A549 treated with AZD9567 at 1 μM for 4 hours (cell line): Measurements from ENCODE around the gene IQCE. TPM values are rescaled to one million over a fixed set of nuclear protein-coding genes. Genes with fewer than 3 reads are reported as not detected.

Source experiments
- total RNA-seq: library from RNA; stranded (reverse); fragments of 200-300 nt; extraction: Qiagen RNA extraction; gene quantifications from 5 replicates; pipeline ENCODE4 v1.2.3, GENCODE V29; 2022; ENCODE audit not compliant: insufficient read depth

IQCE gene
- 8.0 to 12.9 TPM (median 12.4 TPM) in 5 replicates for total RNA-seq

GRCh38 chr7:2558629-2559282, at the start of gene IQCE:
Gene IQCE, plus strand, starts transcription at chr7:2558979. Its CDS starts 203 bp downstream, at chr7:2559182.

GRCh38 chr7:2519119-2519930, 39.5 kb upstream of the IQCE start, which contains the start of gene LFNG:
Gene LFNG, plus strand, starts transcription at chr7:2519774. Its CDS starts 88 bp downstream, at chr7:2519862.

GRCh38 chr7:2555121-2556052, 3.4 kb upstream of the IQCE start, which contains the start of gene BRAT1:
Gene BRAT1, minus strand, starts transcription at chr7:2555524. Its CDS starts 1,093 bp downstream, at chr7:2554431.

GRCh38 chr7:2631946-2632732, 73.4 kb downstream of the IQCE start, which contains the start of gene TTYH3:
Gene TTYH3, plus strand, starts transcription at chr7:2631986. Its CDS starts 170 bp downstream, at chr7:2632156.

Other genes starting within 250 kb of the IQCE start
- gene SNX8, start 244.5 kb upstream of the IQCE start, total RNA-seq, result 58.5 to 109 TPM (median 91.3 TPM) in 5 replicates
- gene EIF3B, start 204.2 kb upstream of the IQCE start, total RNA-seq, result 224 to 263 TPM (median 229 TPM) in 5 replicates
- gene CHST12, start 155.4 kb upstream of the IQCE start, total RNA-seq, result 11.0 to 16.1 TPM (median 14.2 TPM) in 5 replicates
- gene GRIFIN, start 82.6 kb upstream of the IQCE start, total RNA-seq, result not detected in 5 replicates
- 6.3 to 17.6 TPM (median 16.3 TPM) in 5 replicates for gene LFNG, start 39.2 kb upstream of the IQCE start, total RNA-seq
- 30.2 to 38.8 TPM (median 36.9 TPM) in 5 replicates for gene BRAT1, start 3.5 kb upstream of the IQCE start, total RNA-seq
- gene TTYH3, start 73.0 kb downstream of the IQCE start, total RNA-seq, result 33.9 to 53.7 TPM (median 51.3 TPM) in 5 replicates
- 0.02 to 0.06 TPM (median 0.04 TPM) in 4 of 5 replicates, not detected in the other for gene AMZ1, start 129.2 kb downstream of the IQCE start, total RNA-seq